Lower lobe of right lung (tissue), 2 donors: ENCODE measurements around the gene CLEC14A. TPM values are rescaled to one million over a fixed set of nuclear protein-coding genes. Genes with fewer than 3 reads are reported as not detected.

ENCODE experiments used
- ATAC-seq, 2 donors: fragments of 200-7000 bp; cut with Tn5 transposase; one replicate each; pipeline ENCODE4 v1.9.1; 2020 to 2022; ENCODE audit warnings: mild to moderate bottlenecking in 2 of 2, moderate library complexity in 2 of 2
- DNase-seq: peaks from one replicate; pipeline ENCODE4 v3.0.0-alpha.2; 2020
- H3K27ac ChIP-seq: fragments of 200-600 bp; one replicate; pipeline ENCODE4 v1.8.0; 2022
- H3K27me3 ChIP-seq: fragments of 200-600 bp; one replicate; pipeline ENCODE4 v1.8.0; 2022; ENCODE audit warnings: low read depth
- H3K36me3 ChIP-seq: fragments of 200-600 bp; one replicate; pipeline ENCODE4 v1.8.0; 2022; ENCODE audit warnings: mild to moderate bottlenecking
- H3K4me1 ChIP-seq: fragments of 200-600 bp; one replicate; pipeline ENCODE4 v1.8.0; 2022
- H3K4me3 ChIP-seq: fragments of 200-600 bp; one replicate; pipeline ENCODE4 v1.8.0; 2022; ENCODE audit warnings: mild to moderate bottlenecking
- H3K9me3 ChIP-seq: fragments of 200-600 bp; one replicate; pipeline ENCODE4 v1.8.0; 2022
- intact Hi-C: fragments of 100-400 bp; cut with DNase I; formaldehyde crosslinking; loops from one replicate; pipeline ENCODE4 v1.11.0; 2022
- total RNA-seq: library from RNA; stranded (reverse); fragmentation: NEBNext Ultra II Directional; extraction: Animal tissue kit (Norgen Biotek cat#: 25700); gene quantifications from one replicate; pipeline ENCODE4 v1.2.1, GENCODE V29; 2021
- TF ChIP-seq, protein P1 (sequence below): fragments of 200-600 bp; IDR thresholded peaks from one replicate; pipeline ENCODE4 v1.8.0; 2022; ENCODE audit warnings: antibody characterized with exemption, mild to moderate bottlenecking
- donor health status: DM: no; HTN: yes; CAD: no; lungs with severe emphysema.

The CLEC14A gene
- total RNA-seq, 1 donor from 2014 or later, result 57.0 TPM

DNA sequence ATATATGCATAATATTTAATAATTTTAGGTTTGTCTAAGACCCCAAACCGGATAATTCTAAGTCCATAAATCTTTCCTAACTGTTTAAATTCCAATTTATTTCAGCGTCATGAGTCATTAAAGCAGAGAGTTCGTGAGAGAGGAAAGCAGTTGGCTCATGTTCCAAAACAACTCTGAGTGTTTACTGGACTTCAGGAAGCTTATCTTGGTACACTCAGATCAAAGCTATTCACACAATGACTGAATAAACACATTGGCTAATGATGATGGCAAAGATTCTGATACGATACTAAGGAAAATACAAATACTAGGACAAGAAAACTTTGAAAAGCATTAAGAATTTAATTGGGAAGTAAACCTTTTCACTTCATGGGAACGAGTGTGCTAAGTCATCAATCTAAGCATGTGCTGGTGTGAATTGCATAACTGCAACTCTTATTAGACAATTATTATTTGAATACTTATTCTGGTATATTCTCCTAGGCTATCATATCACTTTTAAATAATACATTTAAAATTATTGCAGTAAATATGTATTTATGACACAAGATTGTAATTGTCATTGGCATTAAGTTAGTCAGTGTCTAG, 34.8 kb upstream of the CLEC14A start:
- Histone ChIP-seq H3K27me3 (no peaks in the 10 kb centered on the region), H3K36me3 (no peaks in the 10 kb centered on the region), H3K4me1 (peaks cover 22% of the 10 kb centered on the region), H3K4me3 (no peak overlapping the region), H3K27ac (peak overlapping the region; percentile 14), H3K9me3 (no peaks in the 10 kb centered on the region)
- intact Hi-C loops, result no loop called here
- TF ChIP-seq, protein P1, sequence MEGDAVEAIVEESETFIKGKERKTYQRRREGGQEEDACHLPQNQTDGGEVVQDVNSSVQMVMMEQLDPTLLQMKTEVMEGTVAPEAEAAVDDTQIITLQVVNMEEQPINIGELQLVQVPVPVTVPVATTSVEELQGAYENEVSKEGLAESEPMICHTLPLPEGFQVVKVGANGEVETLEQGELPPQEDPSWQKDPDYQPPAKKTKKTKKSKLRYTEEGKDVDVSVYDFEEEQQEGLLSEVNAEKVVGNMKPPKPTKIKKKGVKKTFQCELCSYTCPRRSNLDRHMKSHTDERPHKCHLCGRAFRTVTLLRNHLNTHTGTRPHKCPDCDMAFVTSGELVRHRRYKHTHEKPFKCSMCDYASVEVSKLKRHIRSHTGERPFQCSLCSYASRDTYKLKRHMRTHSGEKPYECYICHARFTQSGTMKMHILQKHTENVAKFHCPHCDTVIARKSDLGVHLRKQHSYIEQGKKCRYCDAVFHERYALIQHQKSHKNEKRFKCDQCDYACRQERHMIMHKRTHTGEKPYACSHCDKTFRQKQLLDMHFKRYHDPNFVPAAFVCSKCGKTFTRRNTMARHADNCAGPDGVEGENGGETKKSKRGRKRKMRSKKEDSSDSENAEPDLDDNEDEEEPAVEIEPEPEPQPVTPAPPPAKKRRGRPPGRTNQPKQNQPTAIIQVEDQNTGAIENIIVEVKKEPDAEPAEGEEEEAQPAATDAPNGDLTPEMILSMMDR, result no peak
- DNase-seq, result no peak
- ATAC-seq, result peak; percentile 72 to 91

DNA sequence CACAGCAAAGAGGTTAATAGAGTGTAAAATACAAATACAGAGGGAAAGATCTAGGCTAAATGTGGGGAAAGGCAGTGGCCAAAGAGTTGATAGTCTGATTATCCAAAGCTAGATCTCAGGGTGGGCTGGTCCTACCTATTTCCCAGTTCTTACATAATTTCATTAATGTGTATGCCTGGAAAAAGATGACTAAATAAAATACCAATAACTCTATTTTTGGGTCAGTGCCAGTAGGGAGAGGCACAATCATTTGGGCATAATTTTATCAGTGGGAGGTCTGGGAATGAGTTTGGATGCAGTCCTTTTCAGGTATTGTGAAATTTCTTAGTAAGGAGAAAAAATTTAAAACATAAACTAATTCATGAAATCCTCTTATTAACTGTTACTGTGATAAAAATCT, 30.6 kb upstream of the CLEC14A start:
- no peak for DNase-seq
- no peaks in the 10 kb centered on the region for H3K9me3 ChIP-seq
- H3K27ac ChIP-seq, result no peak overlapping the region
- no peaks in the 10 kb centered on the region for H3K27me3 ChIP-seq
- ATAC-seq, result no peak
- TF ChIP-seq, protein P1, result no peak
- no peak overlapping the region for H3K4me3 ChIP-seq
- intact Hi-C loops, result no loop called here
- H3K4me1 ChIP-seq, result peaks cover 16% of the 10 kb centered on the region
- H3K36me3 ChIP-seq, result no peaks in the 10 kb centered on the region

DNA sequence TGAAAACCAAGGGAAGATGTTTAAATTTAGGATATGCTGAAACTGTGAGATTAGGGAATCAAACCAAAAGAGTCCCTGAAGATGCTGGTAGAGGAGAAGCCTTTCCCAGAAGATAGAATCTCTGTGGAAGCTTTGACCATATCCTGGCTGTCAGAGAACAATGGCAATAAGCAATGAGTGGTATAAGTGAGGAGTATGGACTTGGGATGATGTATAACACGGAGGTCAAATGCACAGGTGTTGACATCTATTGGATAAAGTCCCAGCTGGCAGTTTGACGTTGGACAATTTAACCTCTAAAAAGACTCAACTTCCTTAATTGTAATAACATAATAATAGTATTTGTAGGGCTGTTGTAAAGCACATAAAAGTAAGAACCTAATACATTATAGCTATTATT, 30.1 kb upstream of the CLEC14A start:
- Histone ChIP-seq H3K27ac (no peak overlapping the region), H3K36me3 (no peaks in the 10 kb centered on the region), H3K27me3 (no peaks in the 10 kb centered on the region), H3K9me3 (no peaks in the 10 kb centered on the region), H3K4me1 (peaks cover 11% of the 10 kb centered on the region), H3K4me3 (no peak overlapping the region)
- TF ChIP-seq, protein P1, result no peak
- DNase-seq (no peak), ATAC-seq (no peak)
- intact Hi-C loops, result no loop called here

DNA sequence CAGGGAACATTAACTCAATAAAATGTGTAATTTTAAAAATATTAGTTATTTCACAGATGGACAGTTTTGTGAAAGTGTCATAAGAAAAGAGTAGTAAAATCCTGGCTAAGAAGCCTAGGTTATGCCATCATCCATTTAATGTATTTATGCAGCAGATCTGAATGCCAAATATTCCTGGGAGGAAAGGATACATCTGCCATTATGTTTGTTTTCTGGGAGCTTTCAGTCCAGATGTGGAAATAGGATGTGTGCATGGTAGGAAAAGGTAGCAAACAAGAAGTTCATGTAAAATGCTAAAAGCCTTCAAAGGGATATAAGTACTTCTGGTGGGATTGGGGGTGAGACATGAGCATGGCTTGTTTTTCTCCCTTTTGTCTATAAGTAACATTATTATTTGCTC, 27.0 kb upstream of the CLEC14A start:
- no peak for ATAC-seq

DNA sequence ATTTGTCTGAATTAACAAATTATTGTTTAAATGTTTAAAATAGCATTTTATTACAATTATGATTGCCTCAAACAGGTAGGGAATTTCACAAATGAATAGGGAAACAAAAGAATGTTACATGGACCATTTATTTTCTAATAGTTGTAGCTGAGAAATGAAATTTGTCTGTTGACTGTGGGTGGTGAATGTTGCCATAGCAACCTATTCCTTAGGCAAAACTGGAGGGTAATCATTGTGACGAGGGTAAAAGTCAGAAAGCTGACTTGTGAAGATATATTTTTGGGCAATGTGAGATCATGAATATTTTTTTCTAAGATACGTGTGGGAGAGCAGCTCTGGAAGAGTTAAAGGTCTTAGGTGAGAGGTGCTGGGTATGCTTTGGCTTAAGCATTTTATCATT, 24.2 kb upstream of the CLEC14A start:
- no peak for DNase-seq

More for the DNA sequence above, 27.0 kb upstream of the CLEC14A start:
- H3K9me3 ChIP-seq, result no peaks in the 10 kb centered on the region
- H3K4me1 ChIP-seq, result no peaks in the 10 kb centered on the region
- intact Hi-C loops, result no loop called here
- no peaks in the 10 kb centered on the region for H3K36me3 ChIP-seq
- no peak for DNase-seq
- no peak overlapping the region for H3K4me3 ChIP-seq
- TF ChIP-seq, protein P1, result no peak
- no peak overlapping the region for H3K27ac ChIP-seq
- H3K27me3 ChIP-seq, result no peaks in the 10 kb centered on the region

More for the DNA sequence above, 24.2 kb upstream of the CLEC14A start:
- no peak for ATAC-seq
- Histone ChIP-seq H3K4me1 (no peaks in the 10 kb centered on the region), H3K27me3 (no peaks in the 10 kb centered on the region), H3K4me3 (no peak overlapping the region), H3K9me3 (no peaks in the 10 kb centered on the region), H3K27ac (no peak overlapping the region), H3K36me3 (no peaks in the 10 kb centered on the region)
- intact Hi-C loops, result no loop called here
- TF ChIP-seq, protein P1, result no peak
